Left lobe of liver (tissue), 2 donors: ENCODE data around the gene UBXN1. TPM values are rescaled to one million over a fixed set of nuclear protein-coding genes. Genes with fewer than 3 reads are reported as not detected.

Experiments
- ATAC-seq: fragments of 200-7000 bp; cut with Tn5 transposase; one replicate; pipeline ENCODE4 v1.9.1; 2020; ENCODE audit warnings: mild to moderate bottlenecking, moderate library complexity
- DNase-seq: peaks from one replicate; pipeline ENCODE4 v3.0.0-alpha.2; 2020; ENCODE audit warnings: low spot score
- total RNA-seq: library from RNA; stranded (reverse); gene quantifications from one replicate; pipeline ENCODE4 v1.2.1, GENCODE V29; 2021
- donor health status: DM: no; HTN: no; CAD: no; lungs with moderate emphysema.
- donor health status: DM: no; HTN: yes; CAD: no.

Gene UBXN1
- total RNA-seq, 1 donor from 2014 or later, result 30.5 TPM

DNA sequence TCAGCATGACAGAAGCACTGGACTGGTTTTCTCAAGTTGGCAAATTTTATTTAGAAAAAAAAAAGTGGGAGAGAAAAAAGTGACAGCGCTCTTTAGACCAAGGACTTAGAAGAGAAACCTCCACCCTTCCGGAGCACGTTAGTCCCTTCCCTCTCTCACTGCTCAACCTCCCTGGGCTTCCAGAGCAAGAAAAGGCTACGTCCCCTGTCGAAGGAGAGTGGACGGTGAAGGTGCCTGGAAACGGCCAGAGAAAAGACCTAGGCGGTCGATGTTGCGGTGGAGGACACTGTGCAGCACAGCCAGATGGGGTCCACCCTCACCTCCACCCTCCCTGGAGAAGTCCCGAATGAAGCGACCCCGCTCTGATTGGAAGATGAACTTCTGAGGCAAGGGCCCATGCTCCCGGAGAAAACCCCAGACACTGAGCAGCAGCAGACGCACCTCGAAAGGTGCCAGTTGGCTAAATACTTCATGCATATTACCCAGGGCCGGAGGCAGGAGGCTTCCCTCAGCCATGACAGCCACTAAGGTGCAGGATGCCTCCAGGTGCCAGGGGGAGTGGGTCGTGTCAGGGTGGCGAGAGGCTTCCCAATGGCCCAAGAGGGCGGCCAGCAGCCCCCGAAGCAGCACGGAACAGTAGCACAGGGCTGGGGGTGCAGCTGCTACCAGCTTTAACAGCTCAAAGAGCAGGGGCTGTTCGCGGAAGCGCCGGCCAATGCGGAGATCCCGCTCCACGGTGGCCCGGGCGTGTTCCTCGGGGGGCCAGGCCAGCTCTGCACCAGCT is 31.9 kb downstream of the UBXN1 start:
- ATAC-seq (peak; percentile 10), DNase-seq (no peak)

DNA sequence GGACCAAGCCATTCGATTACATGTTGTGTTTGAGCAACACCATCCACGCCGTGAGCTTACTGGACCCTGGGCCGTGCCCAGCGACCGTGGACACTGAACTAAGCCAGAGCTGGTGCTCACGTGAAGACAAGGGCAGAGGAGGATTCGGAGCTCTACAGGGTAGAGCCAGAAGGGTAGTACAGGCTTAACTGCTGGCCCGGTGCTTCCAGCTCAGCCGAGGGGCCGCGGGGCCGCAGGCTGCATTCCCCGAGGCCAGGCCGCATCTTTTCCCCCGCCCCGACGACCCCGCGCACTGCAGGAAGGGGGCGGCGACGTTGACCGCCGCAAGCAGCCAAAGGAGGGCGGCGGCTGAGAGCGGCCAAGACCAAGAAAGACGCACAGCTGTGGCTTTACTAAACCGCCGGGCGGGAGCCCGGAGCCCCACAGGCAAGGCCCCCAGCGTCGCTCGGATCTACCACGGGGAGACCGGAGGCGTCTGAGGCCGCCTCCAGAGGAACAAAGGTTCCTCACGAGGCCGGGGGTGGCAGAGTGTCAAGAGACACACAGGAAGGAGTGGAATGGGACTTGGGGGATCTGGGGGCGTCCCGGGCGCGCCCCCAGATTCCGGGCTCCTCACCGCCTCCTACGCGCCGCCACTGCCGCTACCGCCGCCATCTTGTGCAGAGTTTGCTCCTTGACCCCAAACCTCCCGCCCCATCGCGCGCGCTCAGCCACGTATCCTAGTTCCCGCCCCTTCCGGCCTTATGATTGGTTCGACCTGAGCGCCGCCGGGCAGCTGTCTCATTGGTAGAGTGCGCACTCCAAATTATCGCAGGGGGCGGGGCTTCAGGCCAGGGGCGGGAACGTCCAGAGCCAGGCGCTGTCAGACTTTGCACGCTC is 32.7 kb downstream of the UBXN1 start, which contains the start of gene GANAB:
TSS of gene GANAB (minus strand) at position 668 of the 879 bp plus-strand sequence. CDS start at position 654, 14 bp downstream.
- DNase-seq, result peak; percentile 99
- peak; percentile 93 for ATAC-seq

DNA sequence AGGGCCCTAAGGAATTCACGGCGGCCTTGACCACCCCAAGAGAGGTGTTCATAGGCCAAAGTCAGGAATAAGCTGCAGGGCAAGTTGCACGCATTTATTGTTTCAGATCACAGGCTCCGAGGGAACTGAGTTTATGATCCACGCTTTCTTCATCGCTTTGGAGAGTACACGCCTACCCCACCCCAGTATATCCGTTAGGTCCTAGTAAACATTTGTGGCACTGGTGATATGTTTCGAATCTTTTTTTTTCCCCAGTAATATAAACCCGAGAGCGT is 33.3 kb downstream of the UBXN1 start:
- ATAC-seq, result no peak
- DNase-seq, result no peak

DNA sequence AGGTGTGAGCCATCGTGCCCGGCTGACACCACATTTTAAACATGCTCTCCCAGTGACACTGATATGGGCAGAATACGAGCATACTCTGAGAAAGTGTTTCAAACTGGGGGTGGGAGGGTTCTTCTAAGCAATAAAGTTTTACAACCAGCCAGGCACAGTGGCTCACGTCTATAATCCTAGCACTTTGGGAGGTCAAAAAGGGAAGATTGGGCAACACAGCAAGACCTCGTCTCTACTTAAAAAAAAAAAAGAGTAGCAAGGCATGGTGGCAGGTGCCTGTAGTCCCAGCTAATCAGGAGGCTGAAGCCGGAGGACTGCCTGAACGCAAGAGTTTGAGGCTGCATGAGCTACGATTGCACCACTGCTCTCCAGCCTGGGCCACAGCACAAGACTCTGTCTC is 34.7 kb downstream of the UBXN1 start:
- ATAC-seq (no peak), DNase-seq (no peak)

DNA sequence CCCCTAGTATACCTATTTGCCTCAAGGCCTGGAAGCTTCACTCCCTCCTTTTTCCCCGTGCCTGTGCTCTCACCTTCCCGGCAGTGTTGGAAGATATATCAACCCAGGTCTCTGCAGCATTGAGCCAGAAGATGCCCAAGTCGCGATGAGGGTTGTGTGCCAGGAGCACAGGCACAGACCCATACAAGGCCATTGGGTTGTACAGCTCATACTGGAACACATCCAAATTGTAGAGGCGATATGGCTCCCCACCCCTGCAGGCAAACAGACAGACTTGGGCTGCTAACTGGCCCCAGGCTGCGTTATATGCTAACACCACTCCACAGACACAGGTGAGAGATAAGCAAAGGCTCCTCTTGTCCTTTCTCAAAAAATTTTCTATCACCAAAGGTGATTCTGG is 46.4 kb downstream of the UBXN1 start:
- DNase-seq (no peak), ATAC-seq (no peak)

DNA sequence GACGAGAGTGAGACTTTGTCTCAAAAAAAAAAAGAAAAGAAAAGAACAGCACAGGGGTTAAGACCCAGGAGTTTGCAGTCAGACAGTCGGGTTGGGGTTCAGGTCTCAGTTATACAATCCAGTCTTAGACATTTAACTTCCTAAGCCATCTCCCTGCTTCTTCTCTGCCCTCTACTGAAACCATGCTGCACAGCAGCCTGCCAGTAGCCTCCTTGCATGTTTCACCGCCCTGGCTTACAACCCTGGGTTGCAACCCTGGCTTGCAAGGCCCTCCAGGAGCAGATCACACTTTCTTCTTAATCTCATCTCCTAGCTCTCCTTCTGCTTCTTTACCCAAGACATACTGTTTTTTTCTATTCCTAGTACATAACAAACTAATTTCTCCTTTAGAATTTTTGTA is 51.2 kb downstream of the UBXN1 start:
- peak; percentile 31 for ATAC-seq
- DNase-seq, result no peak

Other genes starting within 250 kb of the UBXN1 start
- 115 TPM for gene AHNAK, start 132.3 kb downstream of the UBXN1 start, total RNA-seq
- gene EEF1G, start 105.2 kb downstream of the UBXN1 start, total RNA-seq, result 441 TPM
- 32.6 TPM for gene TUT1, start 87.5 kb downstream of the UBXN1 start, total RNA-seq
- gene MTA2, start 77.2 kb downstream of the UBXN1 start, total RNA-seq, result 24.4 TPM
- gene EML3, start 66.3 kb downstream of the UBXN1 start, total RNA-seq, result 29.9 TPM
- 1.1 TPM for gene ROM1, start 65.8 kb downstream of the UBXN1 start, total RNA-seq
- gene B3GAT3, start 57.1 kb downstream of the UBXN1 start, total RNA-seq, result 16.8 TPM
- gene GANAB, start 32.5 kb downstream of the UBXN1 start, total RNA-seq, result 220 TPM
- gene INTS5, start 25.8 kb downstream of the UBXN1 start, total RNA-seq, result 12.8 TPM
- gene C11orf98, start 13.9 kb downstream of the UBXN1 start, total RNA-seq, result 30.4 TPM
- gene CSKMT, start 13.8 kb downstream of the UBXN1 start, total RNA-seq, result 3.4 TPM
- 4.9 TPM for gene UQCC3, start 7.4 kb downstream of the UBXN1 start, total RNA-seq
- gene LBHD1, start 6.8 kb downstream of the UBXN1 start, total RNA-seq, result 3.3 TPM
- not detected for gene LRRN4CL, start 10.5 kb upstream of the UBXN1 start, total RNA-seq
- 35.1 TPM for gene BSCL2, start 28.4 kb upstream of the UBXN1 start, total RNA-seq
- 0.20 TPM for gene GNG3, start 28.6 kb upstream of the UBXN1 start, total RNA-seq
- 13.7 TPM for gene HNRNPUL2, start 48.4 kb upstream of the UBXN1 start, total RNA-seq
- gene TTC9C, start 49.4 kb upstream of the UBXN1 start, total RNA-seq, result 11.2 TPM
- 5.5 TPM for gene ZBTB3, start 75.1 kb upstream of the UBXN1 start, total RNA-seq
- gene POLR2G, start 82.5 kb upstream of the UBXN1 start, total RNA-seq, result 22.7 TPM
- 22.9 TPM for gene TAF6L, start 92.3 kb upstream of the UBXN1 start, total RNA-seq
- 27.5 TPM for gene TMEM179B, start 108.3 kb upstream of the UBXN1 start, total RNA-seq
- gene TMEM223, start 112.9 kb upstream of the UBXN1 start, total RNA-seq, result 7.6 TPM
- gene NXF1, start 126.4 kb upstream of the UBXN1 start, total RNA-seq, result 42.8 TPM
- gene STX5, start 153.0 kb upstream of the UBXN1 start, total RNA-seq, result 23.8 TPM
- not detected for gene TEX54, start 153.8 kb upstream of the UBXN1 start, total RNA-seq
- 20.5 TPM for gene WDR74, start 160.5 kb upstream of the UBXN1 start, total RNA-seq
- gene SLC3A2, start 201.8 kb upstream of the UBXN1 start, total RNA-seq, result 64.8 TPM
- not detected for gene CHRM1, start 242.3 kb upstream of the UBXN1 start, total RNA-seq